GM18505 (cell line): ENCODE results near the gene PDIA5.

Experiments
- ATAC-seq: cut with Tn5 transposase; IDR thresholded peaks from one replicate; pipeline ENCODE4 v1.9.1; 2021; ENCODE audit not compliant: unreplicated experiment
- POLR2A ChIP-seq: IDR thresholded peaks from 4 replicates; pipeline ENCODE4 v1.6.1; 2011; ENCODE audit warnings: borderline replicate concordance; ENCODE audit not compliant: insufficient read depth, insufficient read length; ENCODE audit errors: extremely low read depth

Gene PDIA5

DNA sequence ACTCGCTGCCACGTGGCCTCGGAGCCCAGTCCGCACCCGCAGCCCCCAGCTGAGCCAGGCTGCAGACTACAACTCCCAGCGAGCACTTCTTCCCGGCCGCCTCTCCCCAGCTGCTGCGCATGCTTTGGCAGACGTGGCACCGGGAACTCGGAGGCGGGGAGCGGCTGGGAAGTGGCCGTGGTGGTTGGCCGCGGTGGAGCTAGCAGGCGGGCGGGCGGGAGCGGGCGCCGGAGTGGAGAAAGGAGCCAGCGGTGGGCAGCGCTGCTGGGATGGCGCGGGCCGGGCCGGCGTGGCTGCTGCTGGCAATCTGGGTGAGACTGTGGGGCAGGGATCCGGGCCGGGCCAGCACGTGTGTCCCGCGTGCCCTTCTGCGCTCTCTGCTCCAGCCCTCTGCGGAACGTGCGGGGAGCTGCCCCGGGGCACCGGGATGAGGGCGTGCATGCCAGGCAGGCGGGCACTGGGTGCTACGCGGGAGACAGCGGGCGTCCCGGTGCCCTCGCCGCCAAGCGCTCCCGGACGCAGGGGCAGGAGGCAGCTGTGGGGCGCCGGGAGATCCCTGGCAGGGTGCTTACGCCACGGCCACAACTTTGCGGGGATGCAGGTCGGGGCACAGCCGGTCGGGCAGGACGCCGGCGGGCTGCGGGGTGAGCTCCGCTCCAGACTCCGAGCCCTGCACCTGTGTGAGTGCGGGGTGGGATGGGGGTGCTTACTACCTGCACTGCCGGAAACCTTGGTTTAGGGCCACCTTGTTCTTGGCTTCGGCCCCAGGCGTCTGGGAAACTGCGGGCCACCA lies at the start of gene PDIA5:
TSS of gene PDIA5 (plus strand) at position 130 of the 793 bp plus-strand sequence. CDS start at position 270, 140 bp downstream.
- TF ChIP-seq POLR2A = peak; percentile 69
- peak; percentile 80 for ATAC-seq

DNA sequence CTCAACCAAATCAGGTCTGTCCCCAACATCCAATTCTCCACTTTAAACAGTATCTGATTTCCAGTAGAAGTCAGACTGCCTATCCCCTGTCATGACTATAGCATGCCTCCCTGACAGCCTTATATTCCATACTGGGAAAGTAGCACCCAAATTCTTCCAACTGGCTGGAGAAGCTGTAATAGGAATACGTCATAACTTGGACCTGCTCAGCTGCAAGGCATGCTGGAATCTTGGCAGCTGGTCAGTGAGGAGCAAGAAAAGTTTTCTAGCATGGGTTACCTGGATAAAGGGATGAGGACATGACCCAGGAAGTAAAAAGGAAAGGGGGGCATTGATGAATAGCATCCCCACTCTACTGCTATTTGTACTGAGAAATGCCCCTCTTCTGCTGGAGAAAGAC lies 48.1 kb upstream of the PDIA5 start:
- no peak for ATAC-seq
- no peak for TF ChIP-seq POLR2A

DNA sequence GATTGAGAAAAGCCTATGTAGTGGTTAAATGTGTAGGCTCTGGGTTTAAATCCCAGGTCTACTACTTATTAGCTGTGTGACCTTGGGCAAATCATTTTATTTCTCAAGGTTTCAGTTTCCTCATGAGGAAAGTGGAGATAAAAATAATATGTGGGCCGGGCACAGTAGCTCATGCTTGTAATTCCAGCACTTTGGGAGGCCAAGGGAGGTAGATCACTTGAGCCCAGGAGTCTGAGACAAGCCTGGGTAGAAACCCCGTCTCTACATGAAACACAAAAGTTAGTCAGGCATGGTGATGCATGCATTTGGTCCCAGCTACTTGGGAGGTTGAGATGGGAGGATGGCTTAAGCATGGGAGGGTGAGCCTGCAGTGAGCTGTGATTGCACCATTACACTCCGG lies 47.7 kb upstream of the PDIA5 start:
- ATAC-seq = no peak
- no peak for TF ChIP-seq POLR2A

DNA sequence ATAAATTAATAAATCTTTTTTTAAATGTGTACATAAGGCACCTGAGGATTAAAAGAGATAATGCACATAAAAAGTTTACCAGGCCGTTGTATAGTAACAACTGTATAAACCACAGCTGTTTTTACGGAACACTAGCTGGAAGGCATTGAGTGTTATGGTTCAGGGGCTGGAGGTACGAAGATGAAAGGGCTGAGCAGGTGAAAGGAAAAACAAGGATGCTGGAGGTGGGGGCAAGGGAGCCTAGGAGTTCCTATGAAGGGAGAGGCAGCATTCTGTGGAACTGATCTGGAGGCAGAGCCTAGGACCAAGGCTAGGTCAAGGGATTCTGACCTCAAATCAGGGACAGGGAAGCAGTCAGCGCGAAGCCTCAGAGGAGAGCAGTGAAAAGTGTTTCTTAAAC lies 47.2 kb upstream of the PDIA5 start:
- no peak for ATAC-seq
- no peak for TF ChIP-seq POLR2A

DNA sequence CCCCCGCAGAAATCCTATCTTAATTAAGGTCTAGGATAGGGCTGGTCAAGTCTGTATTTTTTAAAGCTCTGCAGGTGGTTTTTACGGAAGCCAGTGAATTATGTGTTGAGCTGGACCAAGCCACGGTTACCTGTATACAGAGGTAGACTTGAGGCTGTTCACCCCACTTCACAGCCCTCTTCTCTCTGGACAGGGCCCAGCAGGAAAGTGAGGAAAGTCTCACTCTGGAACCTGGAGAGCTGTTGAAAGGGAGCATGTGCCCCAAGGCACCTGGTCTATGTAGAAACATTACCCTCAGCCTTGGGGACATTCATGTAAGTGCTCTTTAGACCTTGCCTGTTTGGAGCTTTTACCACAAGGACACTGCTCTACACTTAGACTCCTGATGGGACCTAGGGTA lies 46.1 kb upstream of the PDIA5 start:
- no peak for TF ChIP-seq POLR2A
- no peak for ATAC-seq

DNA sequence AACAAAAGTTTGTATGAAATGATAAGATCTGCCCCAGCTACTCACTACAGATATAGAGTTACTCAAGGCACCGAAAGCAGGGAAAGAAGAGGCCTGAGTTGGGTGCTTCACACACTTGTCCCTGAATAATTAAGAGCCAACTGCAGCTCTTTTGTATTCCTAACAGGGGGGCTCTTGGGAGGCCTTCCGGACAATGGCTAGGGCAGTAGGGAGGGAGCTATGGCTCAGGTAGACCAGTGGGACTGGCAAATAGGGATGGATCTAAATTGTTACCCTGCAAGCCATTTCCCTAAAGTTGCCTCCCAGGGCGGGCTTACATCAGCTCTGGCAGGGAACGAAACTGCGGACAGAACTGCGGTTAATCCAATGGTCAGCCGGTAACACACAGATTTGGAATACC lies 45.4 kb upstream of the PDIA5 start:
- no peak for ATAC-seq
- TF ChIP-seq POLR2A = no peak

DNA sequence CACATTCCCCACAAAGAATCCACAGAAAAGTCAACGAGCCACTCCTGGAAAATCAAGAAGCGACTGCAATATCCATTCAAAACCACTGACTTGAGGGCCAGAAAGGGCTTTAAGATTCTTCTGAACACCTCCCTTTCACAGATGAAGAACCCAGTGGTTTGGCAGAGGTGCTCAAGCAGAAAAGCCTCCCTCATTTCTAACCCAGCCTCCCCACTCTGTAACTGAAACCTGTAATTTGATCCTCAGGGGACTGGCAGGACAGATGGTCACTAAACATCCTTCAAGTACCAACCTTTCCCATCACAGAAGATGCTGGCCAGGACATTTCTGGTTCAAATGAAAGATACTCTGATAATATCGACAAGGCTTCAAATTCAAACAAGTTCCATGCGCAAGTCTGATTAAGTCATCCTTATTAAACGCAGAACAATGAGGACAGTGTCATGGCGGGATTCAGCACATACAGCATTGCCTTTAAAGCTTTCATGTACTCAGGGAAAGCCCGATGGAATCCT lies 44.8 kb upstream of the PDIA5 start:
- no peak for ATAC-seq
- no peak for TF ChIP-seq POLR2A

DNA sequence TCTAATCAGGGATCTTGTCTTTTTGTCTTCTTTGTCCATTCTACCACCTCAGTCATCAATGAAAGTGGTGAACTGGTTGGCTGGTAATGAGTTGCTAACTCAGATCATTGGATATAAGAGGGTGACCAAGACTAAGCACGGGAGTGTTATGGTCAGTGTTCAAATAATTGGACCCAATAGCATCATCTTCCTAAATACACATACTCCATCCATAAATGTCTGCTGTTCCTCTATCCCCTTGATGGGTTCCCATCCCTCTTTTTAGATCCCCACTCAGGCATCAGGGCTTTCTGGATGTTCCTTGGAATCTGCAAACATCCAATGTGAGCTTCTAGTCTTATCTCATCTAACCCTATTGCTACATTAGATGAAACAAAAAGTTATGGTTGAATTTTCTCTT lies 42.8 kb upstream of the PDIA5 start:
- TF ChIP-seq POLR2A = no peak
- ATAC-seq = no peak

DNA sequence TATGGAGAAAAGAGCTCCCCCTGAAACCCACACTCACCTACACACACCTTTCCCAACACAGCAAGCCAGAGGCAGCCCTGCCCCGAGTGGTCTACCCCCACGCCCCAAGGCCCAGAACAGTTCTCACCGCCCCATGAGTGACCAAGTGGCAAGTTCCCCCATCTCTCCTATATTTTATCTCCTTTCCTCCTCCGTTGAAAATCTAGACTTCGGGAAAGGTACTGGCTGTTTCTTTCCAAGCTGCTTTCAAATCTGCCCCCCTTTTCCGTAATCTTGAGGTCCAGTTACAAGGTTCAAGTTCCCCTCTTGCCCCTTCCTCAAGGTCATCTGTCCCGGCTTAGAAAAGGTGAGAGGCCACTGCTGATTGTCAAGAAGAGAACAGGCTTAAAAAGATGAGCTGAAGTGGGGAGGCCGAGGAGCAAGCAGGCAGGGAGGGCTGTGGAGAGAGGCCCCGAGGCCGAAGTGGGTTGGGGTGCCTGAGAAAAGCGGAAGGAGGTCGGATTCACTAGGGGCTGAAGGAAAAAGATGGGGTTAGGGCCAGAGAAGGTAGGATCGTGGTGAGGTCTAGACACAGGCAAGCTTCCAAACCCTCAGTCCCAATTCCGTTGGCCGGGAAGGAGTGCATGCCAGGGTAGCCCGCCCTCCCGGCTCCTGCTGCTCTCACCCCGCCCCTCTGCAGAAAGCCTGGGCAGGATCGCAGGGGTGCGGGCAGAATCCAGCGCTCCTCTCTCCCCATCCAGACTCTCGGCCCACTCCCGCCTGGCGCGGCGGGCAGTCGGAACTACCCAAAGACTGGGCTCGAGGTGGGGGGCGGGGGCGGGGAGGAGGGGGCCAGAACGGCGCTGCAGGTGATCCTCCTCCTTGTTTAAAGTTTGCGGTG lies 40.9 kb upstream of the PDIA5 start:
- TF ChIP-seq POLR2A = no peak
- ATAC-seq = no peak

DNA sequence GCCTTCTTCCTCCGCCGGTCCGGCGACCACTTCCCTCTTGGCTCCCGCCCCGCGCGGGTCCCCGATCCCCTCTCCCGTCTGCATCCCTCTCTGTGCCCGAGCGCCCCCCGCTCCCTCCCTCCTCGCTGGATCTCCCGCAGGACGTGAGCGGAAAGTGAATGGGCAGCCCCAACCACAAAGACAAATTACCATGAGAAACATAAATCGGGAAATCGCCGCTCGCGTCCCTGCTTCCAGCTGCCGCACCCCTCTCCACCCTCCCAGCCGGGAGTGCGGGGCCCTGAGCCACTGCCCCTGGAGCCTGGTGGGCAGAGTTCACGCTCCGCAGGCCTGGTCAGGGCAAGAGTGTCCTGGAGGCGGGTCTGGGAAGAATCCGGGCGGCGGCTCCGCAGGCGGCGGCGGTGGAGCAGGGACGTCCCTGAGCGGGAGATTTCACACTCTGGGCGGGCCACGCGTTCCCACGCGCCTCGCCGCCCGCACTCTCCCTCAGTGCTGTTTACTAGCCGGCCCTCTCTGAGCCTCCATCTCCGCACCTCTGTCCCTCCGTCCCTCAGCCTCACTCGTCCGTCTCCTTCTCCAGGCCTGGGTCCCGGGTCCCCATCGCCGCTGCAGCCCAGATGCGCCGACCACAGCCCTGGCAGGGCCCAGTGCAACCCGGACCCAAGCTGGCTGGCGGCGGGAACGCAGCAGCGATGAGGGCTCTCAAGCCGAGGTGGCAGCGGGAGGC lies 40.1 kb upstream of the PDIA5 start:
- ATAC-seq = no peak
- no peak for TF ChIP-seq POLR2A

DNA sequence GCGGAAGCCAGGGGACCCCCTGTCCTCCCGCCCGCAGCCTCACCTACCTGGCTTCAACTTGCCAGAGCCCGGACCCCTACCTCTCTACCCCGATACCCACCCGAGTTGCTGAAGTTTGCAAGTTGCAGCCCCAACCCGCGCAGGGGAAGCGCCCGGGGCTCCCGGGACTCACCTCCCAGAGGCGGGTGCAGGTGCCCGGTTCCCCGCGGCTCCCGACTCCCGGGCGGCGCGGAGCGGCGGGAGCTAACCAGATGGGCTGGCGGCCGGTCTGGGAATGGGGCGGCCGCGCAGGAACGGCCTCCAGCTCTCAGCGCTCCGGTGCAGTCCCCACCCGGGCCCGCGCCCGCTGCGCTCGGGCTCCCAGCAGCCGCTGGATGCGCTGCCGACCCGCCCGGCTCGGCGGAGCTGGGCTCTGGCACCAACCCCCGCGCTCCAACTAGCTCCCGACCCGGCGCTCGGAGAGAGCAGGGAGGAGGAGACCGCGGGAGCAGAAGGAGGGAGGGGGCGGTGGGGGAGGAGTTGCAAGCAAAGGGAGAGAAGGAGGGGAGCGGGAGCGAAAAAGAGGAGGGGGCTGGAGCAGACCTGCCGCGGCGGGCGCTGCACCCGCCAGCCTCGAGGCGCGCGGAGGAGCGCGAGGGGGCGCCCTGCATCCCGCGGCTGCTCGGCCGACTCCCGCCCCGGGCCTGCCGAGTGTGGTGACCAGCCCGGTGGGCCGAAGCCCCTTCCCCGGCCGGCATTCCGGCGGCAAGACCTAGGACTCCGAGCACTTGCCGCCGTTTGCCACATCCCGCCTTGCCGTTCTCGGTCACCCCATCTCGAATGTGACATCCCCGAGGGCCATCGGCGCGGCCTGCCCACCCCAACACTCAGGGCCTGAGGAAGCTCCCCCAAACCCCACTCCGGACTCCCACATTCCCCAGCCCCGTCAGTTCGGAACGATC lies 39.3 kb upstream of the PDIA5 start, which contains the start of gene SEMA5B:
TSS of gene SEMA5B (minus strand) at position 472 of the 941 bp plus-strand sequence. CDS start 66,500 bp downstream, outside the sequence.
- TF ChIP-seq POLR2A = no peak
- no peak for ATAC-seq

DNA sequence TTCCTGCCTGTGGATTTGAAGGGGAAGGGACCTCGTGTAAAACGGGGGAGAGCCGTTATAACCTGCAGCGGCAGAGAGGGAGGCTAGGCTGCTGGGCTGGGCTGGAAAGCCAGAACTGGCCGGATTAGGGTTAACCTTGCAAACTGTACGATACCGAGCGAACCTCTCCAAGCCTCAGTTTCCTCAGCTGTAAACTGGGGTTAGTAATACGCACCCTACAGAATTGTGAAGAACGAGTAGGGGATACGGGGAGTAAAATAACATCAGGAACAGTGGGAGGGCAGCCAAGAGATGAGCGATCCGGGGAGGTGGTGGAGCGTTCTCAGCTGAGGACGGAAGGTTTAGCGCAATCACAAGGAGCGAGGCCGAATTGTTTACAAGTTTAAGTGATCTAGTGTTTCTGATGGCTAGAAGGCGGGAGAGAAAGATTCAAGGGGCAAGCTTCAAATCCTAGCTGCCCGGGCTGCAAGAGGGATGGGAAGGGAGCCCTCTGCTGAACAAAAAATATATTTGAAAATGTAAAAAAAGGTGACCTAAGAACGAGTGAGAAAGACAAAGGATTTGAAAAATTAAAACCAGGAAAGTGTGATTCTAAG lies 38.5 kb upstream of the PDIA5 start:
- TF ChIP-seq POLR2A = no peak
- no peak for ATAC-seq
